ENCODE data around the gene TC2N. TPM values are rescaled to one million over a fixed set of nuclear protein-coding genes. Genes with fewer than 3 reads are reported as not detected.
A peak's percentile ranks its signal among the peaks of the same experiment; 100 is the strongest.

The TC2N gene
- total RNA-seq, 3 donors from 2014 or later (not counting 1 experiment from before 2014, with no cell fraction given): 83.1 to 157 (median 126) TPM

DNA sequence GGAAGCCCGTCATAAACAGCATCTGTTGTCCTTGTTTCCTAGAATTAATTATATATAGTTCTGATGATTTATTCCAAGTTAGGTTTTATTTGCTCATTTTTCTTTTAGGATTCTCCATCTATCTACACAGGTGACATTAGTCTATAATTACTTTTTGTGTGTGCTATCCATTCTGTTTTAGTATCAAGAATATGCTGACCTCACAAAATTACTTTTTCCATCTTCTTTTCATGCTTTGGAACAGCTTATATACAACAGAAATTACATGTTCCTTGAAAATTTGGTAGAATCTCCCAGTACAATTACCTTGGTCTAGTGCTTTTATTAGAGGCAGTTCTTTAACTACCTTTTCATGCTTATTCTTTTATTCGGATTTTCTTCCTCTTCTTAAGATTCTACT is 81.1 kb downstream of the TC2N start:
- Mint-ChIP-seq H3K27ac (peak overlapping the region in 1 of 2 donors; percentile 63), H3K9me3 (no peaks in the 10 kb centered on the region), H3K4me1 (no peaks in the 10 kb centered on the region), H3K27me3 (ENCODE audit: low read depth in 2 of 2) (no peaks in the 10 kb centered on the region), H3K4me3 (no peak overlapping the region), H3K36me3 (peaks cover 12% of the 10 kb centered on the region)
- intact Hi-C loops (cut with micrococcal nuclease): no loop called here
- WGBS (ENCODE audit: insufficient coverage): no CpG with 5 or more reads among the region's 2 CpGs
- Histone ChIP-seq H3K36me3 (ENCODE audit: control insufficient read depth, insufficient read depth, low read length) (peaks cover 60% of the 10 kb centered on the region), H3K9me3 (ENCODE audit: control insufficient read depth, insufficient read depth, low read length) (no peaks in the 10 kb centered on the region), H3K4me1 (ENCODE audit: control insufficient read depth, insufficient read depth, low read length) (no peaks in the 10 kb centered on the region), H3K4me3 (ENCODE audit: low read length) (no peak overlapping the region), H3K27me3 (ENCODE audit: control insufficient read depth, insufficient read depth, low read length) (no peaks in the 10 kb centered on the region), H3K27ac (ENCODE audit: low read length) (no peak overlapping the region)
- TF ChIP-seq, protein P1, sequence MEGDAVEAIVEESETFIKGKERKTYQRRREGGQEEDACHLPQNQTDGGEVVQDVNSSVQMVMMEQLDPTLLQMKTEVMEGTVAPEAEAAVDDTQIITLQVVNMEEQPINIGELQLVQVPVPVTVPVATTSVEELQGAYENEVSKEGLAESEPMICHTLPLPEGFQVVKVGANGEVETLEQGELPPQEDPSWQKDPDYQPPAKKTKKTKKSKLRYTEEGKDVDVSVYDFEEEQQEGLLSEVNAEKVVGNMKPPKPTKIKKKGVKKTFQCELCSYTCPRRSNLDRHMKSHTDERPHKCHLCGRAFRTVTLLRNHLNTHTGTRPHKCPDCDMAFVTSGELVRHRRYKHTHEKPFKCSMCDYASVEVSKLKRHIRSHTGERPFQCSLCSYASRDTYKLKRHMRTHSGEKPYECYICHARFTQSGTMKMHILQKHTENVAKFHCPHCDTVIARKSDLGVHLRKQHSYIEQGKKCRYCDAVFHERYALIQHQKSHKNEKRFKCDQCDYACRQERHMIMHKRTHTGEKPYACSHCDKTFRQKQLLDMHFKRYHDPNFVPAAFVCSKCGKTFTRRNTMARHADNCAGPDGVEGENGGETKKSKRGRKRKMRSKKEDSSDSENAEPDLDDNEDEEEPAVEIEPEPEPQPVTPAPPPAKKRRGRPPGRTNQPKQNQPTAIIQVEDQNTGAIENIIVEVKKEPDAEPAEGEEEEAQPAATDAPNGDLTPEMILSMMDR (IDR thresholded peaks at IDR 0.05): no peak
- ATAC-seq (no peak), DNase-seq (no peak)

DNA sequence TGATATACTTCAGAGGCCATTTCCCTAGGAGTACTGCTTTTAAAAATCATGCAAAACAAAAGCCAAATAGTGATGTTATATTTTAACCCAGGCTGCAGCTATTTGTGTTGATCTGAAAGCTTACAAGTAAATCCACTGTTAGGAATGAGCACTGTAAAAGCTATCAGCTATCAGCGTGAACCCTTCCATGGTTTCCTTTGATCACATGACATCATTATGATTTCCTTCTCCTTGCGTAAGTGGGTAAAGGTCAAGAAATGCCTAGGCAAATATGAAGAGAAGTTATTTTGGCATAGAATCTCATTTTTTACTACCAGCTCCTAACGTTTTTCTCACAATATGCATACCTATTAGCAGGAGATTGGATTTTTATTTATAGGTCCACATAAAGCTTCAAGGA is 86.9 kb downstream of the TC2N start:
- no peaks in the 10 kb centered on the region for H3K36me3 Mint-ChIP-seq
- intact Hi-C loops (cut with micrococcal nuclease): no loop called here
- H3K27ac Mint-ChIP-seq: no peak overlapping the region
- H3K4me3 Mint-ChIP-seq: no peak overlapping the region
- Histone ChIP-seq H3K36me3 (ENCODE audit: control insufficient read depth, insufficient read depth, low read length) (peaks cover 56% of the 10 kb centered on the region), H3K4me3 (ENCODE audit: low read length) (no peak overlapping the region), H3K27ac (ENCODE audit: low read length) (no peak overlapping the region), H3K4me1 (ENCODE audit: control insufficient read depth, insufficient read depth, low read length) (no peaks in the 10 kb centered on the region), H3K9me3 (ENCODE audit: control insufficient read depth, insufficient read depth, low read length) (no peaks in the 10 kb centered on the region), H3K27me3 (ENCODE audit: control insufficient read depth, insufficient read depth, low read length) (no peaks in the 10 kb centered on the region)
- H3K27me3 Mint-ChIP-seq (ENCODE audit: low read depth in 2 of 2): no peaks in the 10 kb centered on the region
- ATAC-seq (no peak), DNase-seq (no peak)
- WGBS (ENCODE audit: insufficient coverage): 67% methylated on average over 1 of the region's 3 CpGs
- H3K4me1 Mint-ChIP-seq: no peaks in the 10 kb centered on the region
- no peaks in the 10 kb centered on the region for H3K9me3 Mint-ChIP-seq
- TF ChIP-seq, protein P1 (IDR thresholded peaks at IDR 0.05): no peak

DNA sequence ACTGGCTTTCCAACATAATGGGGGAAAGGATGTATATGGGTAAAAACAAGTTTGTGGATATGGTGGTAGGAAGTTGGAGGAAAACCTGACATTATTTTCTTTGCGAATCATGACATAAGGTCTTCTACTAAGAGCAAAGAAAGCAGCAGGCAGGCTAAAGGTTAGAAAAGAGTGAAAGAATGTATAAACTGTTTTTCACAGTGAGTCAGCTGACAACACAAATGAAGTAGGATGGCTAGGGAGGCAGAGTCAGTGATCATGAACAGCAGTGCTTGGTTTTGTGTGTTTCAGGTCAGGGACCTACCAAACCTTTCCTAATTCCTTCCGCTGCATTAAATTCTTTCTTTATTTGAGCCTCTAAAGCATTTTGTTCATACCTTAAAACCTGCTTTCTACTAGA is 89.1 kb downstream of the TC2N start:
- H3K27me3 Mint-ChIP-seq (ENCODE audit: low read depth in 2 of 2): no peaks in the 10 kb centered on the region
- no peaks in the 10 kb centered on the region for H3K9me3 Mint-ChIP-seq
- H3K27me3 ChIP-seq (ENCODE audit: control insufficient read depth, insufficient read depth, low read length): no peaks in the 10 kb centered on the region
- 98% methylated on average over 2 of the region's 2 CpGs for WGBS (ENCODE audit: insufficient coverage)
- H3K4me1 ChIP-seq (ENCODE audit: control insufficient read depth, insufficient read depth, low read length): no peaks in the 10 kb centered on the region
- H3K36me3 Mint-ChIP-seq: no peaks in the 10 kb centered on the region
- ATAC-seq: no peak
- intact Hi-C loops (cut with micrococcal nuclease): no loop called here
- TF ChIP-seq, protein P1 (IDR thresholded peaks at IDR 0.05): no peak
- DNase-seq: no peak
- H3K4me3 Mint-ChIP-seq: no peak overlapping the region
- no peak overlapping the region for H3K4me3 ChIP-seq (ENCODE audit: low read length)
- H3K4me1 Mint-ChIP-seq: peaks cover 6 to 12% of the 10 kb centered on the region in 2 donors
- H3K9me3 ChIP-seq (ENCODE audit: control insufficient read depth, insufficient read depth, low read length): no peaks in the 10 kb centered on the region
- H3K27ac Mint-ChIP-seq: no peak overlapping the region
- H3K27ac ChIP-seq (ENCODE audit: low read length): no peak overlapping the region
- peaks cover 38% of the 10 kb centered on the region for H3K36me3 ChIP-seq (ENCODE audit: control insufficient read depth, insufficient read depth, low read length)
